GM19324 (cell line): ENCODE data around the gene MYL4.
A peak's percentile ranks its signal among the peaks of the same experiment; 100 is the strongest.

Experiments used
- ATAC-seq: cut with Tn5 transposase; IDR thresholded peaks from one replicate; pipeline ENCODE4 v1.9.1; 2021; ENCODE audit warnings: mild to moderate bottlenecking, moderate library complexity; ENCODE audit not compliant: unreplicated experiment, low FRiP score

The MYL4 gene

DNA sequence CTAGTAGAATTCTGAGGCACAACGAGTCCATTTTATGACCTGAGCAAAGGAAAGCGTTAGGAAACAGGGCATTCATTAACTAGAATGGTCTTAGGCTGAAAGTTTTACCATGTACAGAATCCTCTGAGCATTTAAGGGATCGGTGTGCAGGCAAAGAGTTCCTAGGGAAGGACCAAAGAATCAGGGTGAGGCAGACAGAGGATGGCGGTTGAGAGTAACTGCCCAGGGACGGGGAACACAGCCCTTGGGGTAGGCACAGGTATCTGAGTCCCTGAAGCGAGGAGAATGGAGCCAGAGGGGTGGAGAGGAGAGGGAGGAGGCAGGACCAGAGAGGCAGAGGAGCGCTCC lies 30.4 kb downstream of the MYL4 start:
- ATAC-seq: no peak

- ATAC-seq: no peak
These were observed 31.0 kb downstream of the MYL4 start for GRCh38 chr17:47239967-47240651.

DNA sequence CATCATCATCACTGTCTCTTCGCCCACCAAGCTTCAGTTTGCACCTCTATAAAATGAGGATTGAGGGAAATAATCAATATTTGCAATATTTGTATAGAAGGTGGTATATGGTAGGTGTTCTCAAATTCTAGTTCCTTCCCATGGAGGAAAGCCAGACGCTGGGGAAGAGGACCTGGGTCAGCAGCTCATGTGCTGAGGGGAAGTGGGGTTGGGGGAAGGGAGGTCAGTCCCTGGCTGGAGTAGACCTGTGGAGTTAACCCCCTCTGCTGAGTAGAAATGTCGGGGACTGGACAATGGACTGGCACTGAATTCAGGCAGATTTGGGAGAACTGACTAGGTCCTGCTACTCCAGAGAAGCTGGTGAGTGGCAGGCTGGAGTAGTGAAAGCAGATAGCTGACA lies 31.7 kb downstream of the MYL4 start:
- ATAC-seq: no peak

DNA sequence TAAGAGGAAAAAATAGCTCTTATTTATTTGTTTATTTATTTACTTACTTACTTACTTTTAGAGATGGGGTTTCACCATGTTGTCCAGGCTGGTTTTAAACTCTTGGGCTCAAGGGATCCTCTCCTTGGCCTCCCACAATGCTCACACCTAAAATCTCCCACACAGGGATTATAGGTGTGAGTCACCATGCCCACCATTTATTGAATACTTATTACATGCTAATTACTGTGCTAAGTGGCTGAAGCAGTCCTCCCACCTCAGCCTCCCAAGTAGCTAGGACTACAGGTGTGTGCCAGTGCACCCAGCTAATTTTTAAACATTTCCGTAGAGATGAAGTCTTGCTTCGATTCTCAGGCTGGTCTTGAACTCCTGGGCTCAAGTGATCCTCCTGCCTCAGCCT lies 33.5 kb downstream of the MYL4 start:
- no peak for ATAC-seq

GRCh38 chr17:47243737-47244598 lies 34.8 kb downstream of the MYL4 start:
- no peak for ATAC-seq

DNA sequence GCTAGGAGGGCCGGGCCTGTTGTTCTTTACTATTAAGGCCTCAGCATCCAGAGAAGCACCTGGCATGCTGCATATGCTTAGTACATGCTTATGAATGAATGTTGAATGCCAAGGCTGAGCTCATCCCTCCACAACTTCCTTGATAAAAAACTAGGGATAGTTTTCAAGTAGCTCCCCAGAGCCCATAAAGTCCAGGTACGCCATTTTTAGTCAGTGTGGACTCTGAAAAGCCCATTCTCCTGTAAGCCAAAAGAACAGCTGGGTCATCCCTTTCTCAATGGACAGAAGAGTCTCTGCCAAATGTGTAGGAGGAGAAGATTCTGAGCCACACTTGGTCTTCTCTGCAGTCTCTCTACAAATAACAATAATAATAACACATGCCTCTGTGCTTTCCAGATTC lies 35.5 kb downstream of the MYL4 start:
- no peak for ATAC-seq

- no peak for ATAC-seq
These were observed 37.0 kb downstream of the MYL4 start for GRCh38 chr17:47246120-47246519.

GRCh38 chr17:47250855-47251254 lies 41.7 kb downstream of the MYL4 start:
- ATAC-seq: no peak

GRCh38 chr17:47251421-47251940 lies 42.3 kb downstream of the MYL4 start:
- no peak for ATAC-seq

GRCh38 chr17:47252209-47252608 lies 43.1 kb downstream of the MYL4 start:
- ATAC-seq: no peak

GRCh38 chr17:47252766-47253512 lies 43.8 kb downstream of the MYL4 start:
- no peak for ATAC-seq

GRCh38 chr17:47253541-47254402 lies 44.6 kb downstream of the MYL4 start, which contains the start of gene ITGB3:
Gene ITGB3, plus strand, starts transcription at chr17:47253827. Its CDS starts 35 bp downstream, at chr17:47253862.
- peak; percentile 87 for ATAC-seq

GRCh38 chr17:47254403-47254943 lies 45.3 kb downstream of the MYL4 start:
- ATAC-seq: no peak

DNA sequence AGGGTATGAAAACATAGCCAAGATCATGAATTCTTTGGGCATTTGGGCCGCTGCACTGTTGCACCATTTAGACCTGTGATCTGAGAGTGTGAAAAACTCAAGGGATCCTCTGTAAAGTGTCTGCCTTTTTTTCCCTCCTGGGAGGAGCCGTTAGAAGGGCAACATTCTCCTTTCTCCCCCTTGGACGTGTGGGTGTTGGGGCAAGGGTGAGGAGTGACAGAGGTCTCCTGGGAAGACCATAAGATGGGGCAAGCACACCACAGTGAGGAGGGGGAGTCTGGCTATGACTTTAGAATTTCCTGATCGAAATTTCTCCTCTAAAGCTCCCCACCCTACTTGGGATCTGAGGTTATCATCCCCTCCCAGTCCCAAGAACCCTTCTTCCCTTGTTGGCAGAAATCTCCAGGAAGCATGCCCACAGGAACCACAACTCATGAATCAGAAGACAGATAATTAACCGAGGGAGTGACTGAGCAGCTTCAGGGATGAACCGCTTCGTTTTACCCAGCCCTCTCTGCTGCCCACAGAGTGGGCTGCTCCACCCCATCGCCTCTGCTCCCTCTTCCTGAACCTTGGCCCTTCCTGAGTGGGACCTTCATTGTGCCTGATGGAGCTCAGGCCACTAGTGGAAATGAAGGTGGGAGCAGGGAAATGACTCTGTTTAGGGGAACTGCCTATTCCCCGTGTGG lies 48.6 kb downstream of the MYL4 start:
- no peak for ATAC-seq

DNA sequence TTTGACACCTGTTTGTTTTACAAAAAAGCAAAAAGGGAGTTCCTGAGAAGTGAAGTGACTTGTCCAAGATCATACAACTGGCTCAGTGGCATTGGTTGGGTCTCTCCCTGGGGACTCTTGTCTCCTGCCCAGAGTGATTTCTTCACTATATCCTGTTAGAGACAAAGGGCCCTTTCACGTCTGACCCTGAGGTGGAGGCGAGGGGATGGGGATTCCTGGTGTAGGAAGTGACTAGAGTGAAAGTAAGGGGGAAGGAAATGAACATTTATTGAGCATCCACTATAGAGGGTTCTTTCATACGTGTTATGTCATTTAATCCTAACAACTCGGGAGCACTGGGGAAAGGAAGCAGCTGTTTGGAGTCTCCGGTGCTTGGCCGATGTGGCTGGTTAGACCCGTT lies 53.4 kb downstream of the MYL4 start:
- no peak for ATAC-seq

DNA sequence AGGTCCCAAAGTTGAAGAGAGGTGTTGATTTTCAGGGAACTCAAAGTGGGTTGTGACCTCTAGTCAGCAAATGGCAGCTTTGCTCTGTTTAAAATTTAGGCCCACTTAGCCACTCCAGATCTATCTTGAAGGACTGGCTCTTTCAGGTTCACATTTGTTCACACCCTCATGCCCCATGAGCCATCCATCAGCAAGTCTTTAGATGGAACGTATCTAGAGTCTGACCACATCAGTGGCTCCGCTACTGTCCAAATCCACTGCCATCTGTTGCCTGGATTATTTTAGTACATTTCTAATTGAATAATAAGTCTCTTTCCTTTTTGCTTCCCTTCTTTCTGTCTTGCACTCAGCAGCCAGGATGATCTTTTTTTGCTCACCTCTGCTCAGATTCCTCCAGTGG lies 55.0 kb downstream of the MYL4 start:
- ATAC-seq: no peak

DNA sequence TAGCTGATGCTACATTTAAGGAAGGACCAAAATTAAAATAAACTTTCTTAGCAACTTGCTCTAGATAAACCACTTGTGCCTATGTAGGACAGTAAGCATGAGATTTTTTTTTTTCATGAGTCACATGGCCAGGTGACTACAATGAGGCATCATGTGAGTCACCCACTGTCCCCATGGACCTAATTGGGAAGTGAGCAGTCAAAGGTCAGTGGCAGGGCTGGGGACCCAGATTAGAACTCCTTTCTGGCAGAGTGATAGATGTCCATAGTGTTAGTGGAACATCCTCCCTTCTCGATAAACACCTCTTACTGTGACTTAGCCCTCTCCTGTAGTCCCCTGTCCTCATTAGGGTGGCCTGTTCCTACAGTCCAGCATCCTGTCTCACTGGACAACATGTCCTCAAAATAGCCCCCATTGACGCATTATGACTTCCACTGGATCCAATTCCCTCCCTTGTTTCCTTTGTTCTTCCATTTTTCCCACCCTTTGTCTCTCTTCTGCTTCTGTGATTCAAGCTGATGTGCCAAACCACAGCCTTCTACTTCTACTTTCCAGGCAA lies 56.9 kb downstream of the MYL4 start:
- no peak for ATAC-seq

- no peak for ATAC-seq
These were observed 57.6 kb downstream of the MYL4 start for GRCh38 chr17:47266782-47267181.

- no peak for ATAC-seq
These were observed 58.2 kb downstream of the MYL4 start for GRCh38 chr17:47267354-47267828.
